Osteoblast (primary cell): Measurements from ENCODE around the gene HHATL. TPM values are rescaled to one million over a fixed set of nuclear protein-coding genes. Genes with fewer than 3 reads are reported as not detected.
"Not testable (repeated sequence)": the region's sequence is repeated elsewhere in the genome, so short reads cannot be mapped to it uniquely, and the experiment has no call there.

Experiments
- DNase-seq: peaks from one replicate; pipeline ENCODE4 v3.0.0; 2011; ENCODE audit warnings: low spot score, mixed read lengths; ENCODE audit not compliant: insufficient read length; ENCODE audit errors: missing footprints
- H2AFZ ChIP-seq: 2 replicates; pipeline ENCODE4 v1.6.0; 2011; ENCODE audit warnings: mild to moderate bottlenecking, low read length
- H3K27ac ChIP-seq: 2 replicates; pipeline ENCODE4 v1.5.1; 2011; ENCODE audit warnings: mild to moderate bottlenecking, low read depth, low read length, moderate library complexity
- H3K27me3 ChIP-seq: 2 replicates; pipeline ENCODE4 v1.6.0; 2012; ENCODE audit warnings: mild to moderate bottlenecking, control low read depth, inconsistent platforms, low read length, moderate library complexity; ENCODE audit not compliant: insufficient read depth
- H3K36me3 ChIP-seq: 2 replicates; pipeline ENCODE4 v1.5.1; 2011; ENCODE audit warnings: mild to moderate bottlenecking, low read length, control low read depth, moderate library complexity; ENCODE audit not compliant: insufficient read depth
- H3K4me1 ChIP-seq: 2 replicates; pipeline ENCODE4 v1.5.1; 2011; ENCODE audit warnings: mild to moderate bottlenecking, low read length, control low read depth, moderate library complexity; ENCODE audit not compliant: insufficient read depth
- H3K4me2 ChIP-seq: 2 replicates; pipeline ENCODE4 v1.6.0; 2011; ENCODE audit warnings: mild to moderate bottlenecking, low read length; ENCODE audit not compliant: insufficient read depth
- H3K4me3 ChIP-seq: fragments of 200-600 bp; sonication (generic); 3 replicates; pipeline ENCODE4 v1.5.1; 2012; ENCODE audit warnings: mild to moderate bottlenecking, low read length, inconsistent platforms; ENCODE audit not compliant: insufficient read depth
- H3K79me2 ChIP-seq: 2 replicates; pipeline ENCODE4 v1.6.0; 2012; ENCODE audit warnings: mild to moderate bottlenecking, low read length, control low read depth, inconsistent platforms; ENCODE audit not compliant: insufficient read depth
- H3K9me3 ChIP-seq: 2 replicates; pipeline ENCODE4 v1.5.1; 2011; ENCODE audit warnings: low read depth, low read length, control low read depth
- H4K20me1 ChIP-seq: 2 replicates; pipeline ENCODE4 v1.6.0; 2012; ENCODE audit warnings: mild to moderate bottlenecking, low read length, control low read depth; ENCODE audit not compliant: insufficient read depth
- CTCF ChIP-seq: IDR thresholded peaks from 2 replicates; pipeline ENCODE4 v1.5.1; 2011; ENCODE audit warnings: mild to moderate bottlenecking, low read depth, low read length, moderate library complexity; ENCODE audit errors: extremely low read depth
- total RNA-seq: library from RNA; depleted of rRNA; stranded (reverse); fragments of >200 nt; gene quantifications from 2 replicates; pipeline ENCODE4 v1.2.3, GENCODE V29; 2012

Gene HHATL
- total RNA-seq, 1 donor: not detected

DNA sequence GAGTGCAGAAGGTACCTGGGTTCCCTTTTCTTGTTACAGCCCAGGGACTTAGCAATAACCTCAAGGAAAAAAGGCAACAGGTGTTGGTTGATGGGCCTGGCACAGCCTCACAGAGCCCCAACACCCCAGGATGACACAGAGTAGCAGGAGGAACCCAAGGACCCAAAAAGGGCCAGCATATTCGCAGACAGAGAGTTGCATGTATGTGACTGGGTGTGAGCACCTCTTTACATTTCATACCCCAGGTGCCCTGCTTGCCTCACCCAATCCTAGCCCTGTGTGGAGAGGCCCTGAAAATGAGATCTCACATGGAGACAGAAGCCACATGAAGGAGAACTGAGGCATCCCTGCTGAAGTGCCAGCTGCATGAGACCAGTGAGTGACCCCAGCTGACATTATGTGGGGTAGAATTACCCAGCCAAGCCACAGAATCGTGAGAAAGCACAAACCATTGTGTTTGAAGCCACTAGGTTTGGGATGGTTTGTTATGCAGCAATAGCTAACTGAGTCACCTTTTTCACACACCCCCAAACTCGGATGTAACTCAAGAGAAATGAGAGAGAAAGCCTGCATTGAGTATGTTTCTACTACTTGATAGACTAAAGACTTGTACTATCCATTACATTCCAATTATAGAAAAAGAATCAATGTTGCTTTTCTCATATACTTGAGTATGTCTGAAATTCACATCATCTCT, 26.2 kb upstream of the HHATL start:
- Histone ChIP-seq H3K36me3 (no peaks in the 10 kb centered on the region), H3K27ac (no peak overlapping the region), H4K20me1 (no peaks in the 10 kb centered on the region), H3K4me3 (no peak overlapping the region), H3K79me2 (no peaks in the 10 kb centered on the region), H2AFZ (no peak overlapping the region), H3K9me3 (no peaks in the 10 kb centered on the region), H3K4me2 (no peak overlapping the region), H3K27me3 (peaks cover 6% of the 10 kb centered on the region), H3K4me1 (no peaks in the 10 kb centered on the region)
- TF ChIP-seq CTCF: no peak
- DNase-seq: no peak

GRCh38 chr3:42728056-42728455, 25.5 kb upstream of the HHATL start:
- DNase-seq: no peak
- Histone ChIP-seq H4K20me1 (no peaks in the 10 kb centered on the region), H3K4me1 (no peaks in the 10 kb centered on the region), H2AFZ (no peak overlapping the region), H3K9me3 (no peaks in the 10 kb centered on the region), H3K4me2 (no peak overlapping the region), H3K36me3 (no peaks in the 10 kb centered on the region), H3K27ac (no peak overlapping the region), H3K79me2 (no peaks in the 10 kb centered on the region), H3K27me3 (peaks cover 6% of the 10 kb centered on the region), H3K4me3 (no peak overlapping the region)
- no peak for TF ChIP-seq CTCF

GRCh38 chr3:42725454-42725853, 22.9 kb upstream of the HHATL start:
- Histone ChIP-seq H2AFZ (no peak overlapping the region), H3K79me2 (no peaks in the 10 kb centered on the region), H3K36me3 (no peaks in the 10 kb centered on the region), H3K9me3 (no peaks in the 10 kb centered on the region), H3K27ac (no peak overlapping the region), H3K4me3 (no peak overlapping the region), H4K20me1 (no peaks in the 10 kb centered on the region), H3K4me1 (no peaks in the 10 kb centered on the region), H3K27me3 (peaks cover 11% of the 10 kb centered on the region), H3K4me2 (no peak overlapping the region)
- DNase-seq: no peak
- TF ChIP-seq CTCF: no peak

GRCh38 chr3:42723219-42723618, 20.6 kb upstream of the HHATL start:
- no peaks in the 10 kb centered on the region for H4K20me1 ChIP-seq
- H3K4me2 ChIP-seq: no peak overlapping the region
- no peaks in the 10 kb centered on the region for H3K79me2 ChIP-seq
- DNase-seq: no peak
- H3K27me3 ChIP-seq: peaks cover 9% of the 10 kb centered on the region
- no peaks in the 10 kb centered on the region for H3K4me1 ChIP-seq
- no peak overlapping the region for H2AFZ ChIP-seq
- no peak overlapping the region for H3K27ac ChIP-seq
- no peaks in the 10 kb centered on the region for H3K9me3 ChIP-seq
- no peak for TF ChIP-seq CTCF
- H3K4me3 ChIP-seq: no peak overlapping the region
- no peaks in the 10 kb centered on the region for H3K36me3 ChIP-seq

- H3K4me3 ChIP-seq, H3K4me1 ChIP-seq, H3K4me2 ChIP-seq, DNase-seq, H3K36me3 ChIP-seq, H3K27me3 ChIP-seq, H3K27ac ChIP-seq, H2AFZ ChIP-seq, H4K20me1 ChIP-seq, H3K9me3 ChIP-seq, H3K79me2 ChIP-seq: not testable (repeated sequence)
Observed at GRCh38 chr3:42722442-42722841, 19.8 kb upstream of the HHATL start.
